Esophagus muscularis mucosa (tissue), 4 donors: ENCODE data around the gene RTF1.

Experiments used
- EP300 ChIP-seq: sonication (generic); formaldehyde crosslinking; IDR thresholded peaks from one replicate; pipeline ENCODE4 v1.6.1; 2017; ENCODE audit warnings: antibody characterized with exemption
- POLR2A ChIP-seq: fragments of 450-650 bp; IDR thresholded peaks from one replicate; pipeline ENCODE4 v1.6.1; 2017; ENCODE audit warnings: antibody characterized with exemption, moderate library complexity, mild to moderate bottlenecking, low read depth
- TF ChIP-seq, protein P1 (sequence below), 3 experiments: fragments of 200-600 bp in 2 of 3; fragments of 450-650 bp in 1 of 3; sonication (generic) in 2 of 3; IDR thresholded peaks; one replicate each; pipeline ENCODE4 v1.5.1; 2017 to 2019; ENCODE audit warnings: antibody characterized with exemption in 3 of 3, mild to moderate bottlenecking in 2 of 3, moderate library complexity in 1 of 3

DNA sequence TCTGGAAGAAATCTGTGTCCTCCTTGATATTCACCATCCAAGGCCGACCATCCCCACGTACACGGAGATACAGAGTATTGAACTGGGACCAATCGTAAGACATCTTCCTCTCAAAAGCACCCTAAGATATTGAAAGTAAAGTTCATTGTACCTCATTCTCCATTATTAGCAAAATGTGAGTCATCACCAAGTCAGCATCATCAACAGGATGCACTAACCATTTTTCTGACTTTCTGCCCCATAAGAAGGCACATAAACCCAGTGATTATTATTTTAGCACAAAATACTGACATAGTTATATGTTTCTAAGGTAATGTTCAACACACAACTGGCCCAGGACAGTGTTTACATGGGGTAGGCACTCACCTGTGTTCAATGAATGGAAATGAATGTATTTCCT, 22.0 kb upstream of the RTF1 start:
- no peak for TF ChIP-seq POLR2A
- TF ChIP-seq, protein P1, sequence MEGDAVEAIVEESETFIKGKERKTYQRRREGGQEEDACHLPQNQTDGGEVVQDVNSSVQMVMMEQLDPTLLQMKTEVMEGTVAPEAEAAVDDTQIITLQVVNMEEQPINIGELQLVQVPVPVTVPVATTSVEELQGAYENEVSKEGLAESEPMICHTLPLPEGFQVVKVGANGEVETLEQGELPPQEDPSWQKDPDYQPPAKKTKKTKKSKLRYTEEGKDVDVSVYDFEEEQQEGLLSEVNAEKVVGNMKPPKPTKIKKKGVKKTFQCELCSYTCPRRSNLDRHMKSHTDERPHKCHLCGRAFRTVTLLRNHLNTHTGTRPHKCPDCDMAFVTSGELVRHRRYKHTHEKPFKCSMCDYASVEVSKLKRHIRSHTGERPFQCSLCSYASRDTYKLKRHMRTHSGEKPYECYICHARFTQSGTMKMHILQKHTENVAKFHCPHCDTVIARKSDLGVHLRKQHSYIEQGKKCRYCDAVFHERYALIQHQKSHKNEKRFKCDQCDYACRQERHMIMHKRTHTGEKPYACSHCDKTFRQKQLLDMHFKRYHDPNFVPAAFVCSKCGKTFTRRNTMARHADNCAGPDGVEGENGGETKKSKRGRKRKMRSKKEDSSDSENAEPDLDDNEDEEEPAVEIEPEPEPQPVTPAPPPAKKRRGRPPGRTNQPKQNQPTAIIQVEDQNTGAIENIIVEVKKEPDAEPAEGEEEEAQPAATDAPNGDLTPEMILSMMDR (IDR thresholded peaks at IDR 0.05): no peak
- TF ChIP-seq EP300: no peak
